GM12874 (cell line): Measurements from ENCODE around the gene GRAMD1A.

ENCODE experiments used
- CTCF ChIP-seq: IDR thresholded peaks from 2 replicates; pipeline ENCODE4 v1.5.1; 2011; ENCODE audit warnings: low read depth, mild to moderate bottlenecking, control low read depth, low read length, moderate library complexity; ENCODE audit not compliant: insufficient read depth

GRAMD1A gene

GRCh38 chr19:34961775-34962686 lies 38.1 kb upstream of the GRAMD1A start:
- no peak for TF ChIP-seq CTCF

- no peak for TF ChIP-seq CTCF
Measured at GRCh38 chr19:34962687-34963572, 37.2 kb upstream of the GRAMD1A start.

GRCh38 chr19:34963573-34964406 lies 36.3 kb upstream of the GRAMD1A start, which contains the start of gene ZNF792:
Gene ZNF792 (minus strand): TSS chr19:34964229. CDS start chr19:34963662, 567 bp downstream.
- no peak for TF ChIP-seq CTCF

GRCh38 chr19:34964598-34964997 lies 35.5 kb upstream of the GRAMD1A start:
- no peak for TF ChIP-seq CTCF

GRCh38 chr19:34967551-34967950 lies 32.6 kb upstream of the GRAMD1A start:
- TF ChIP-seq CTCF = no peak

GRCh38 chr19:34969721-34970120 lies 30.4 kb upstream of the GRAMD1A start:
- no peak for TF ChIP-seq CTCF
